GM18870 (cell line): ENCODE data around the gene GPHN.

Experiments
- ATAC-seq: cut with Tn5 transposase; IDR thresholded peaks from one replicate; pipeline ENCODE4 v1.9.1; 2021; ENCODE audit warnings: moderate library complexity; ENCODE audit not compliant: unreplicated experiment

GPHN gene

GRCh38 chr14:66507722-66508546, at the start of gene GPHN:
TSS of gene GPHN (plus strand) at chr14:66508147.
- peak; percentile 78 for ATAC-seq

GRCh38 chr14:66459603-66460002, 48.3 kb upstream of the GPHN start:
- ATAC-seq, result no peak

- no peak for ATAC-seq
Measured at GRCh38 chr14:66464261-66464660, 43.7 kb upstream of the GPHN start.

- ATAC-seq, result no peak
Measured at GRCh38 chr14:66468778-66469367, 39.1 kb upstream of the GPHN start.

GRCh38 chr14:66471584-66471983, 36.4 kb upstream of the GPHN start:
- no peak for ATAC-seq

GRCh38 chr14:66472251-66472650, 35.7 kb upstream of the GPHN start:
- ATAC-seq, result no peak

- no peak for ATAC-seq
Measured at GRCh38 chr14:66473223-66473622, 34.7 kb upstream of the GPHN start.

- no peak for ATAC-seq
Measured at GRCh38 chr14:66476964-66477363, 31.0 kb upstream of the GPHN start.

- no peak for ATAC-seq
Measured at GRCh38 chr14:66477567-66477966, 30.4 kb upstream of the GPHN start.

GRCh38 chr14:66482873-66483272, 25.1 kb upstream of the GPHN start:
- ATAC-seq, result no peak

- no peak for ATAC-seq
Measured at GRCh38 chr14:66483322-66483721, 24.6 kb upstream of the GPHN start.

- ATAC-seq, result no peak
Measured at GRCh38 chr14:66485029-66485428, 22.9 kb upstream of the GPHN start.

GRCh38 chr14:66485910-66486421, 22.0 kb upstream of the GPHN start, which contains the start of gene CCDC196:
TSS of gene CCDC196 (plus strand) at chr14:66486371. CDS start at chr14:66486503, 132 bp downstream.
- no peak for ATAC-seq

- no peak for ATAC-seq
Measured at GRCh38 chr14:66487164-66487563, 20.8 kb upstream of the GPHN start.

GRCh38 chr14:66490143-66491111, 17.5 kb upstream of the GPHN start:
- no peak for ATAC-seq

GRCh38 chr14:66493750-66494149, 14.2 kb upstream of the GPHN start:
- no peak for ATAC-seq

- ATAC-seq, result peak; percentile 87
Measured at GRCh38 chr14:66495218-66496098, 12.5 kb upstream of the GPHN start.

- ATAC-seq, result no peak
Measured at GRCh38 chr14:66496188-66496807, 11.6 kb upstream of the GPHN start.

GRCh38 chr14:66496911-66497310, 11.0 kb upstream of the GPHN start:
- ATAC-seq, result no peak

- ATAC-seq, result no peak
Measured at GRCh38 chr14:66498311-66498710, 9.6 kb upstream of the GPHN start.
